HEK293T (cell line): ENCODE measurements around the gene SPI1.

ENCODE experiments used
- CTCF ChIA-PET: fragments of 350-600 bp; formaldehyde crosslinking; extraction: SDS; loops from one replicate; lab custom pipeline; 2021; ENCODE audit warnings: antibody characterized with exemption, inconsistent platforms; lab: Yijun Ruan, JAX
- POLR2A ChIA-PET: fragments of 350-600 bp; formaldehyde crosslinking; extraction: SDS; loops from one replicate; lab custom pipeline; 2020; ENCODE audit warnings: antibody characterized with exemption, inconsistent platforms; lab: Yijun Ruan, JAX
- DNase-seq: peaks from one replicate; pipeline ENCODE4 v3.0.0; 2012; ENCODE audit warnings: mixed read lengths; ENCODE audit errors: extremely low spot score
- ARNT ChIP-seq: fragments of 450-650 bp; IDR thresholded peaks from 2 replicates; pipeline ENCODE4 v1.6.1; 2017; ENCODE audit warnings: mild to moderate bottlenecking
- BHLHE40 ChIP-seq: fragments of 450-650 bp; IDR thresholded peaks from 2 replicates; pipeline ENCODE4 v1.6.1; 2016; ENCODE audit warnings: mild to moderate bottlenecking, moderate library complexity, borderline replicate concordance
- CTBP1 ChIP-seq: fragments of 450-650 bp; IDR thresholded peaks from 2 replicates; pipeline ENCODE4 v1.6.1; 2016; ENCODE audit warnings: borderline replicate concordance
- ELF4 ChIP-seq: fragments of 450-650 bp; IDR thresholded peaks from 2 replicates; pipeline ENCODE4 v1.6.1; 2017; ENCODE audit warnings: antibody characterized with exemption
- FOXA1 ChIP-seq: fragments of 450-650 bp; IDR thresholded peaks from 2 replicates; pipeline ENCODE4 v1.6.1; 2016; ENCODE audit warnings: mild to moderate bottlenecking
- FOXK2 ChIP-seq: fragments of 450-650 bp; IDR thresholded peaks from 2 replicates; pipeline ENCODE4 v1.6.1; 2016; ENCODE audit warnings: mild to moderate bottlenecking
- FOXM1 ChIP-seq: fragments of 450-650 bp; IDR thresholded peaks from 2 replicates; pipeline ENCODE4 v1.6.1; 2017; ENCODE audit warnings: mild to moderate bottlenecking, borderline replicate concordance
- HDGF ChIP-seq: fragments of 450-650 bp; IDR thresholded peaks from 2 replicates; pipeline ENCODE4 v1.6.1; 2017; ENCODE audit warnings: antibody characterized with exemption, borderline replicate concordance
- L3MBTL2 ChIP-seq: fragments of 450-650 bp; conservative IDR thresholded peaks from 2 replicates; pipeline ENCODE4 v1.6.1; 2016; ENCODE audit warnings: mild to moderate bottlenecking
- LEF1 ChIP-seq: fragments of 450-650 bp; IDR thresholded peaks from 2 replicates; pipeline ENCODE4 v1.6.1; 2017; ENCODE audit warnings: mild to moderate bottlenecking, borderline replicate concordance
- NFRKB ChIP-seq: fragments of 450-650 bp; IDR thresholded peaks from 2 replicates; pipeline ENCODE4 v1.6.1; 2016; ENCODE audit warnings: mild to moderate bottlenecking, moderate library complexity
- SP1 ChIP-seq: fragments of 450-650 bp; IDR thresholded peaks from 2 replicates; pipeline ENCODE4 v1.6.1; 2017
- SUZ12 ChIP-seq: fragments of 450-650 bp; IDR thresholded peaks from 2 replicates; pipeline ENCODE4 v1.6.1; 2016; ENCODE audit warnings: mild to moderate bottlenecking
- TARDBP ChIP-seq: fragments of 450-650 bp; IDR thresholded peaks from 2 replicates; pipeline ENCODE4 v1.6.1; 2016
- ZNF384 ChIP-seq: fragments of 450-650 bp; IDR thresholded peaks from 2 replicates; pipeline ENCODE4 v1.6.1; 2016
- TF ChIP-seq, protein P1 (sequence below): fragments of 450-650 bp; IDR thresholded peaks from 2 replicates; pipeline ENCODE4 v1.6.1; 2016

The SPI1 gene

DNA sequence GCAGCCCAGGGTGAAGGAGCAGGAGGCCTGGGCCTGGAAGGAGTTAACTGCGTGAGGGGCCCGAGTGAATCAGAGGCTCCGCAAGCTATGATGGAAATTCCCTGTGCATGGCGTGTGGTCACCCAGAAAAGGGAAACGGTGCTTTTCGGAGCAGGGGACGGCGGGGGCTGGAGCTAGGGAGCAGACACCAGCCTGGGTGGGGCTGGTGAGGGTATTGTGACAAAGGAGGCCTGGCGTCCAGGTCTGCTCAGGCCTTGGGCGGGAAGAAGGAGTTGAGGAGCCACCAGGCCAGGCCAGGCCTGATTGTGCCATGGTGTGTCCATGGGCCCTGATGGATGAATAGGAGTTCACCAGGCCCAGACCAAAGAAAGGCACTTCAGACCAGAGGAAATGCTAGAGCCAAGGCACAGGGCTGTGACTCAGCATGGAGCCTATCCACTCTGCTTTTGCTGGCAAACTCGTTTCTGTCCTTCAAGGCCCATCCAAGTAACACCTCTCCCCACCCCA lies 12.8 kb upstream of the SPI1 start:
- ChIA-PET POLR2A (interaction anchor here (1.4 to 2.2 kb wide), 3 partner anchors 9 to 36 kb away, joined by 3 to 6 read pairs (median 5); partner anchors contain the start of gene SLC39A13), CTCF (no interaction called here)
- DNase-seq = no peak
- TF ChIP-seq CTBP1 (no peak), LEF1 (no peak), FOXA1 (no peak), HDGF (no peak), TARDBP (no peak), L3MBTL2 (no peak), BHLHE40 (no peak), FOXM1 (no peak)

DNA sequence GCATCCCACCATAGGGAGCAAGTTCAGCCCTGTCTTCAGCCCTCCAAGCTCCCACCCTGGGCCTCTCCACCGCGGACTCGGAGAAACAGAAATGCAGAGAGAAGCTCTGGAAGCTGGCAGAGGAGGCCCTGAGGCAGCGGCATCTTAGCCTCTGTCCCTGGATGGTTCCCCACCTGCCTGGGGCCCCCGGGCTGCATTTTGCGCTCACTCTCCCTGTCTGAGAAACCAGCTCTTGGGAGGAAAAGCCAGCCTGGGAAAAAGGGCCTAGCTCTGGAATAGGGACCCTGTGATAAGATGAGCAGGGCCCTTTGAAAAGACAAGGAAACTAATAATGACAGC lies 12.0 kb upstream of the SPI1 start:
- POLR2A ChIA-PET = interaction anchor here (2.2 kb wide), 1 partner anchor 10 kb away, joined by 5 read pairs; no protein-coding TSS in a partner anchor
- no peak for DNase-seq
- CTCF ChIA-PET = interaction anchor here (0.8 kb wide), 1 partner anchor 16 kb away, joined by 3 read pairs; no protein-coding TSS in a partner anchor
- no peak for TF ChIP-seq FOXA1

DNA sequence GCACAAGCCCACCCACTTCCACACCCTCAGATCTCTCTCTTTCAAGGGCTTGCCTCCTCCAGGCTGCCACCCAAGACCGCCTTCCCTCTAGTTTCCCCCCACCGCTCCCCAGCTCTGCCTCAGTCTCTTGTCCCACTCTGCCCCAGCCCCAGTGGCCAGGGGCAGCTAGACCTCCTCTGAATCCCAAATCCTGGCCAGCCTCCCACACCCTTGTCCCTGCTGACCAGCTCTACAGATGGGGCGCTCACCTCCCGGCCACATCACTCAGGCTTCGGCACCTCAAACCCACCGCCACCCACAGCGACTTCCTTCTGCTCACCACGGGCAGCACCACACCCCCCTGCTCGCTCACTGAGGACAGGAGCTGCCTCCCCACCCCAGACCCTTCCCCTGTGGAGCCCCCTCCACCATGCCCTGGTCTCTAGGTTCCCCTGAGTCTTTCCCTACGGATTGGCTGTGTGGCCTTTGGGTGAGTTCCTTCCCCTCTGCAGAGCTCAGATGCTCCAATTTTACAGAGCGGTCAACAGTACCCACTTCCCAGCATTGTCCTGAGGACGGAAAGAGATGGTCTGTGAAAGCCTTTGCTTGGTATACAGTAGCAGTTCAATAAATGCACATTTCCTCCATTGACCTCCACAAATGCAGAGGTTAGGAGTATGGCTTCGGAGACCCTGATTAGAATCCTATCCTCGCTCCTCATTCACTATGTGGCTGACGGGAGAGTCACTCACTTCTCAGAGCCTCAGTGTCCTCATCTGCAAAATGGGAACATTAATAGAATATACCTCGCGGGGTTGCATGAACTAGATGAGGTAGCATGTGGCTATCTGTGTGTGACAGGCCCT lies 11.5 kb upstream of the SPI1 start:
- ChIA-PET POLR2A (interaction anchor here (2.2 kb wide), 1 partner anchor 10 kb away, joined by 5 read pairs; no protein-coding TSS in a partner anchor), CTCF (interaction anchor here (0.8 kb wide), 1 partner anchor 15 kb away, joined by 3 read pairs; no protein-coding TSS in a partner anchor)
- DNase-seq = no peak
- no peak for TF ChIP-seq NFRKB
- no peak for TF ChIP-seq TARDBP
- no peak for TF ChIP-seq SUZ12

DNA sequence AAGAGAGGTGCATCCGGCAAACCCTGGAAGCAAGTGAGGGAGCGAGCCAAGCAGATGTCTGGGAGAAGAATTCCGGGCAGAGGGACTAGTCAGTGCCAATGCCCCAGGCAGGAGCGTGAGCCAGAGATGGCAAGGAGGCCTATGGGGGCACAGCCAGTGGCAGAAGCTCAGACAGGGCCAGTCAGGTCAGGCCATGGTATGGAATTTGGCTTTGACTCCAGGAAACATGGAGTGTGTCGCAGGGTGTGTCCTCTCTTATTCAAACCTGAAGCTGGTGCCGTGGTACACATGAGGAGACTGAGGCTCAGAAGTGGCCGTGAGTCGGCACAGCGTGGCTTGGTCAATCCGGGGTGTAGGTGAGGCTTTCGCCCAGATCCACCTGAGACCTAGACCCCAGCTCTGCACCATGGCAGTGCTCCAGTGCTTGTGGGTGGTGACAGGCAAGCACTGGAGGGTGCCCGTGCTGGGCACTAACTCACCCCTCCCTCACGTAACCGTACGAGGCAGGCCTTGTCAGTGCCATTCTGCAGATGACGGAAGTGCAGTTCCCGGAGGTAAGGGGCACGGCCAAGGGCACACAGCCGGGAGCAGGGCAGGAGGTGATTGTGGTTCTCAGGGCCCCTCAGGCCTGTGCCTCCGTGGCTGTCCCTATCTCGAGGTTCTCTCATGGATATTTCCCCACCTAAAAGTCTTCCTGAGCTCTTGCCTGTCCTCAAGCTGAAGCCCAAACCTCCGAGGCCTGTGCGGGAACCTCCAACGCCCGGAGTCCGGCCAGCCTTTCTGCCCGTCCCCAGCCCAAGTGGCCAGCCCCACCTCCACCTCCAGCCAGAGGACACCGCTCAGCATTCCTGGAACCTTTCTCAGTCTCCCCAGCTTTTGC lies 10.6 kb upstream of the SPI1 start:
- CTCF ChIA-PET = interaction anchor here (0.9 kb wide), 1 partner anchor 15 kb away, joined by 3 read pairs; no protein-coding TSS in a partner anchor
- no peak for DNase-seq
- TF ChIP-seq FOXK2 = no peak
- POLR2A ChIA-PET = interaction anchor here (1.2 to 2.2 kb wide), 2 partner anchors 11 kb away, joined by 5 to 6 read pairs; no protein-coding TSS in a partner anchor

DNA sequence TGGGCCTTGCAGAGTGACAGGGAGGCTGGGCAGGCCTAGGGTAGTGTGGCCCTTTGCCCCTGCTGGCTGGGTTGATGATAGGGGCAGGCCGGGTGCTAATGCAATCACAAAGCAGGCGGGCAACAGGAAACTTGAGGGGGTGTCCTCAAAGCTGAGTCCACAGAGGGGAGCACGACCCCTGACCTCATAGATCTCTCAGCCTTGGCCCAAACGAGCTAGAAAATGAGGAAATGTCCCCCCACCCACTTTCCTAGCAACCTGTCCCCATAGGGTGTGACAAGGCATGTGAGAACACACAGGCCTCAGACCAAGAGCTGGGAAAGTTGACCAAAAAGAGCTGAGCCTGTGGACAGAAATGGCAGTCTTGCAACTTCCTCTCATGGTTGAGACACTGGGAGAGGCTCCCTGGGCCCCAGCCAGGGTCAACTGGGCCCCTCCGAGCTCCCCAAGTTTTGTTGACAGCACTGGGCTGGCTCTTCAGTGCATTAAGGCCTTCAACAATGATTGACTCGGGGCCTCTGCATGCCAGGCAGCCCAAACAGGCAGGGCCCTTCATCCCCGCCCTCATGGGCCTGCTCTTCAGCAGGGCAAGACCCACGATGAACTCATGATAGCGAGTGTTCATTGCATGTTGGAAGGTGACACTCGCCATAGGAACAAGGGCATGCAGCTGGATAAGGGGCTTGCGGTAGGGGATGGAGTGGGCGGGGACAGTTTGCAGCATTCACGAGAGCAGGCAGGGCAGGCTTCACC lies 9.8 kb upstream of the SPI1 start:
- POLR2A ChIA-PET = interaction anchor here (1.2 kb wide), 1 partner anchor 12 kb away, joined by 6 read pairs; no protein-coding TSS in a partner anchor
- CTCF ChIA-PET = interaction anchor here (0.9 kb wide), 1 partner anchor 14 kb away, joined by 3 read pairs; no protein-coding TSS in a partner anchor
- DNase-seq = no peak
- TF ChIP-seq L3MBTL2 (no peak), NFRKB (no peak), FOXA1 (no peak), TARDBP (no peak), LEF1 (no peak), ZNF384 (no peak), HDGF (no peak)

DNA sequence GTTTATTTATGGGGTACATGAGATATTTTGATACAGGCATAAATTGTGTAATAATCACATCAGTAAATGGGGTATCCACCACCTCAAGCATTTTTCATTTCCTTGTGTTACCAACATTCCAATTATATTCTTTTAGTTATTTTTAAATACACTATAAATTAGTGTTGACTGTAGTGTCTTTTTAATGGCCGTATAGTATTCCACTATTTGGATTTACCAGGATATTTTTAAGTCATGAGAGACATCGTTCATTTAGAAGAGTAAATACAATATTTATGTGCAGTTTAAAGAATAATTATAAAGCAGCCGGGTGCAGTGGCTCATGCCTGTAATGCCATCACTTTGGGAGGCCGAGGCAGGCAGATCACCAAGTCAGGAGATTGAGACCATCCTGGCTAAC lies 6.2 kb upstream of the SPI1 start:
- no peak for DNase-seq
- POLR2A ChIA-PET = no interaction called here

More for the DNA sequence above, 6.2 kb upstream of the SPI1 start:
- CTCF ChIA-PET = no interaction called here
- TF ChIP-seq LEF1 (no peak), SP1 (no peak), CTBP1 (no peak), NFRKB (no peak), FOXK2 (no peak), FOXM1 (no peak), TARDBP (no peak), SUZ12 (no peak), ELF4 (no peak), FOXA1 (no peak), HDGF (no peak), ARNT (no peak), L3MBTL2 (no peak), BHLHE40 (no peak)
- TF ChIP-seq, protein P1, sequence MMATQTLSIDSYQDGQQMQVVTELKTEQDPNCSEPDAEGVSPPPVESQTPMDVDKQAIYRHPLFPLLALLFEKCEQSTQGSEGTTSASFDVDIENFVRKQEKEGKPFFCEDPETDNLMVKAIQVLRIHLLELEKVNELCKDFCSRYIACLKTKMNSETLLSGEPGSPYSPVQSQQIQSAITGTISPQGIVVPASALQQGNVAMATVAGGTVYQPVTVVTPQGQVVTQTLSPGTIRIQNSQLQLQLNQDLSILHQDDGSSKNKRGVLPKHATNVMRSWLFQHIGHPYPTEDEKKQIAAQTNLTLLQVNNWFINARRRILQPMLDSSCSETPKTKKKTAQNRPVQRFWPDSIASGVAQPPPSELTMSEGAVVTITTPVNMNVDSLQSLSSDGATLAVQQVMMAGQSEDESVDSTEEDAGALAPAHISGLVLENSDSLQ = no peak
